ENCODE data around the gene GTF3C4.

- TF ChIP-seq, protein P1, sequence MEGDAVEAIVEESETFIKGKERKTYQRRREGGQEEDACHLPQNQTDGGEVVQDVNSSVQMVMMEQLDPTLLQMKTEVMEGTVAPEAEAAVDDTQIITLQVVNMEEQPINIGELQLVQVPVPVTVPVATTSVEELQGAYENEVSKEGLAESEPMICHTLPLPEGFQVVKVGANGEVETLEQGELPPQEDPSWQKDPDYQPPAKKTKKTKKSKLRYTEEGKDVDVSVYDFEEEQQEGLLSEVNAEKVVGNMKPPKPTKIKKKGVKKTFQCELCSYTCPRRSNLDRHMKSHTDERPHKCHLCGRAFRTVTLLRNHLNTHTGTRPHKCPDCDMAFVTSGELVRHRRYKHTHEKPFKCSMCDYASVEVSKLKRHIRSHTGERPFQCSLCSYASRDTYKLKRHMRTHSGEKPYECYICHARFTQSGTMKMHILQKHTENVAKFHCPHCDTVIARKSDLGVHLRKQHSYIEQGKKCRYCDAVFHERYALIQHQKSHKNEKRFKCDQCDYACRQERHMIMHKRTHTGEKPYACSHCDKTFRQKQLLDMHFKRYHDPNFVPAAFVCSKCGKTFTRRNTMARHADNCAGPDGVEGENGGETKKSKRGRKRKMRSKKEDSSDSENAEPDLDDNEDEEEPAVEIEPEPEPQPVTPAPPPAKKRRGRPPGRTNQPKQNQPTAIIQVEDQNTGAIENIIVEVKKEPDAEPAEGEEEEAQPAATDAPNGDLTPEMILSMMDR (IDR thresholded peaks at IDR 0.05 in 8 of 11, conservative IDR thresholded peaks at IDR 0.05 in 3 of 11): no peak
- no peak for TF ChIP-seq POLR2AphosphoS5 (IDR thresholded peaks at IDR 0.05)
- no peak for TF ChIP-seq POLR2A (IDR thresholded peaks at IDR 0.05)
Observed at GRCh38 chr9:132731230-132731629, 61.0 kb downstream of the GTF3C4 start.

Measured in spleen (tissue), 7 donors.